ENCODE data around the gene UNC5B. TPM values are rescaled to one million over a fixed set of nuclear protein-coding genes. Genes with fewer than 3 reads are reported as not detected.

The UNC5B gene
- total RNA-seq, 1 experiment from 2014 or later, result 22.0 TPM

DNA sequence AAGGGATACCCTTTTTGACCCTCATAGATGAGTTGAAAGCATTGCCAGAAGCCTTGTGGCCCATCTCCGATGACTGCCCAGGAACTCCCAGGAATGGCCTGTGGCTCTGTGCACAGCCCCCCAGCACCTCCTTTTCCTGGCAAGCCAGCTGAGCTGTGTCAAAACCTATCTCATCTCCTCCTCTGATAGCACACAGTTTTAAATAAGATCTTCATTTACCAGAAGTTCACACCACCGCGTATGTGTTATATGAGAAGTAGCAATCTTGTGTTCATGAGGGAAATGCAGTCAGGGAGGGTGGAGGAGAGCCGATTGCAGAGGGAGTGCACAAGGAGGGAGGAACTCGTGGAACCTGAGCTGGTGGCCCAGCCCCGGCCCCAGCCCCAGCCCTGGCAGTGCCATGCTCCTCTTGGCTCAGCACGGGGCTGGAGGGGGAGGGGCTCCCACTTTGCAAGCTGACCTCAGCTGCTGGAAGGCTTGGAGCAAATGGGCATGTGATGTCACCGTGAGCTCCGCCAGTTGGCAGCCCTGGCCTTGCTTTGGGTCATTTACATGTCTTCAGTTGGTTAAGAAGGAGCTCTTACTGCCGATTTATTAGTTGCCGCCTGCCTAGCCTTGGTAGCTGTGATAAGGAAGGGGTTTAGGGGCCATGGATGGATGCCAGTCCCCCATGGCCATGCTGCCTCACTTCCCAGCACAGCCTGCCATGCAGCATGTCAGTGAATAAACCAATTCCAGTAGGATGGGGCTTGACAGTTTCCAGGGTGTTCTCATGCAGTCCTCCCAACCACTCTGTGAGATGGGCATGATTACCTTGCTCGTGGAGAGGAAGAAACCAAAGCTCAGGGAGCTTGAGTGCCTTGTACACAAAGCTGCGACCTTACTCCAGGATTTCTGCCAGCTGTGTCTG lies 20.0 kb downstream of the UNC5B start:
- no peaks in the 10 kb centered on the region; a peak in 1 of 4 replicates for H3K4me1 ChIP-seq (ENCODE audit: control insufficient read depth in 1 of 2, insufficient read depth in 2 of 2, low read length in 2 of 2)
- ChIA-PET CTCF (no interaction called here), RAD21 (ENCODE audit: low non-redundant PET in 1 of 2, low total read pairs in 2 of 2, uncharacterized antibody in 2 of 2, unreplicated experiment in 2 of 2) (no interaction called here), POLR2A (interaction anchor here (0.9 kb wide), 1 partner anchor 28 kb away, joined by 3 read pairs; no protein-coding TSS in a partner anchor)
- H3K9me2 ChIP-seq (ENCODE audit: insufficient read depth), result no peaks in the 10 kb centered on the region
- no TSS peak for BruUV-seq (replicated peaks)
- H3K27me3 ChIP-seq (ENCODE audit: insufficient read depth, low read length), result no peaks in the 10 kb centered on the region
- H3K9ac ChIP-seq (ENCODE audit: low read length), result no peak overlapping the region
- no peaks in the 10 kb centered on the region for H4K20me1 ChIP-seq (ENCODE audit: insufficient read depth)
- no peak overlapping the region for H3K4me3 ChIP-seq (replicated peaks in 1 of 2; ENCODE audit: low read depth in 1 of 2, low read length in 2 of 2)
- no peak overlapping the region for H3K4me2 ChIP-seq (ENCODE audit: low read length)
- no peaks in the 10 kb centered on the region for H3K79me2 ChIP-seq (ENCODE audit: insufficient read depth, low read length)
- H3K36me3 ChIP-seq (ENCODE audit: control insufficient read depth in 1 of 2, insufficient read depth in 2 of 2, low read length in 2 of 2), result no peaks in the 10 kb centered on the region
- no peak for DNase-seq (ENCODE audit: low read depth, low spot score)
- intact Hi-C loops (cut with micrococcal nuclease), result no loop called here
- no peak for ATAC-seq
- TF ChIP-seq FOSL1 (IDR thresholded peaks at IDR 0.05; ENCODE audit: low read depth), result no peak
- no peak for TF ChIP-seq EGR1 (IDR thresholded peaks at IDR 0.05; ENCODE audit: low read depth)
- TF ChIP-seq ATF3 (IDR thresholded peaks at IDR 0.05), result no peak
- no peak for TF ChIP-seq CEBPB (IDR thresholded peaks at IDR 0.05; ENCODE audit: low read depth)
- no peak for TF ChIP-seq REST (IDR thresholded peaks at IDR 0.05; ENCODE audit: low read depth)
- TF ChIP-seq CBX3 (IDR thresholded peaks at IDR 0.05; ENCODE audit: low read depth), result no peak
- TF ChIP-seq SRF (IDR thresholded peaks at IDR 0.05; ENCODE audit: low read depth), result no peak
- TF ChIP-seq TCF7L2 (IDR thresholded peaks at IDR 0.05; ENCODE audit: borderline replicate concordance, extremely low read depth, insufficient read depth, insufficient read length), result no peak
- TF ChIP-seq YY1 (IDR thresholded peaks at IDR 0.05; ENCODE audit: extremely low read depth, insufficient replicate concordance, low read depth, low read length), result no peak
- no peak for TF ChIP-seq MAX (IDR thresholded peaks at IDR 0.05)
- no peak for TF ChIP-seq EZH2 (IDR thresholded peaks at IDR 0.05)
- no peak for TF ChIP-seq ZBTB33 (IDR thresholded peaks at IDR 0.05; ENCODE audit: extremely low read depth, insufficient replicate concordance, low read length)
- TF ChIP-seq ZNF274 (IDR thresholded peaks at IDR 0.05; ENCODE audit: low read depth, low read length), result no peak
- TF ChIP-seq SP1 (IDR thresholded peaks at IDR 0.05; ENCODE audit: low read depth), result no peak
- TF ChIP-seq, protein P1, sequence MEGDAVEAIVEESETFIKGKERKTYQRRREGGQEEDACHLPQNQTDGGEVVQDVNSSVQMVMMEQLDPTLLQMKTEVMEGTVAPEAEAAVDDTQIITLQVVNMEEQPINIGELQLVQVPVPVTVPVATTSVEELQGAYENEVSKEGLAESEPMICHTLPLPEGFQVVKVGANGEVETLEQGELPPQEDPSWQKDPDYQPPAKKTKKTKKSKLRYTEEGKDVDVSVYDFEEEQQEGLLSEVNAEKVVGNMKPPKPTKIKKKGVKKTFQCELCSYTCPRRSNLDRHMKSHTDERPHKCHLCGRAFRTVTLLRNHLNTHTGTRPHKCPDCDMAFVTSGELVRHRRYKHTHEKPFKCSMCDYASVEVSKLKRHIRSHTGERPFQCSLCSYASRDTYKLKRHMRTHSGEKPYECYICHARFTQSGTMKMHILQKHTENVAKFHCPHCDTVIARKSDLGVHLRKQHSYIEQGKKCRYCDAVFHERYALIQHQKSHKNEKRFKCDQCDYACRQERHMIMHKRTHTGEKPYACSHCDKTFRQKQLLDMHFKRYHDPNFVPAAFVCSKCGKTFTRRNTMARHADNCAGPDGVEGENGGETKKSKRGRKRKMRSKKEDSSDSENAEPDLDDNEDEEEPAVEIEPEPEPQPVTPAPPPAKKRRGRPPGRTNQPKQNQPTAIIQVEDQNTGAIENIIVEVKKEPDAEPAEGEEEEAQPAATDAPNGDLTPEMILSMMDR (IDR thresholded peaks at IDR 0.05 in 2 of 3, conservative IDR thresholded peaks at IDR 0.05 in 1 of 3; ENCODE audit: borderline replicate concordance in 1 of 3, insufficient read depth in 1 of 3, low read depth in 2 of 3, low read length in 2 of 3), result no peak
- no peak overlapping the region for H3K27ac ChIP-seq (ENCODE audit: low read depth, low read length)
- no peaks in the 10 kb centered on the region for H3K9me3 ChIP-seq (ENCODE audit: control insufficient read depth in 1 of 2, insufficient read depth in 1 of 2, low read depth in 1 of 2, low read length in 2 of 2)
- H2AFZ ChIP-seq (ENCODE audit: low read depth, low read length, poor library complexity, severe bottlenecking), result no peak overlapping the region

Measured in HCT116 (cell line).